Right ventricle myocardium inferior (tissue), 1 donor: ENCODE measurements around the gene BEND5. TPM values are rescaled to one million over a fixed set of nuclear protein-coding genes. Genes with fewer than 3 reads are reported as not detected.

Source experiments
- ATAC-seq: fragments of 200-7000 bp; cut with Tn5 transposase; one replicate; pipeline ENCODE4 v1.9.1; 2020; ENCODE audit warnings: mild to moderate bottlenecking, moderate library complexity
- DNase-seq: peaks from one replicate; pipeline ENCODE4 v3.0.0; 2021; ENCODE audit errors: missing footprints
- intact Hi-C: fragments of 100-400 bp; cut with DNase I; formaldehyde crosslinking; loops from one replicate; pipeline ENCODE4 v1.11.0; 2022
- total RNA-seq: library from RNA; stranded (reverse); fragmentation: NEBNext Ultra II Directional; extraction: Animal tissue kit (Norgen Biotek cat#: 25700); gene quantifications from one replicate; pipeline ENCODE4 v1.2.1, GENCODE V29; 2021
- donor health status: DM: no; HTN: yes; CAD: no; lungs with severe emphysema.

BEND5 gene
- total RNA-seq, 1 donor from 2014 or later, result 4.6 TPM

GRCh38 chr1:48730164-48730910 is 46.4 kb downstream of the BEND5 start:
- intact Hi-C loops, result no loop called here
- DNase-seq (no peak), ATAC-seq (no peak)

- no peak for ATAC-seq
Observed at GRCh38 chr1:48728584-48728983, 48.1 kb downstream of the BEND5 start.

GRCh38 chr1:48726557-48727215 is 50.0 kb downstream of the BEND5 start:
- no peak for DNase-seq
- intact Hi-C loops, result no loop called here
- no peak for ATAC-seq

More at GRCh38 chr1:48728584-48728983, 48.1 kb downstream of the BEND5 start:
- no peak for DNase-seq
- intact Hi-C loops, result no loop called here

- no peak for DNase-seq
- intact Hi-C loops, result no loop called here
- ATAC-seq, result no peak
Observed at GRCh38 chr1:48726139-48726538, 50.6 kb downstream of the BEND5 start.

GRCh38 chr1:48725341-48726046 is 51.2 kb downstream of the BEND5 start:
- DNase-seq, result no peak
- ATAC-seq, result no peak
- intact Hi-C loops, result no loop called here

- no peak for ATAC-seq
- DNase-seq, result no peak
- intact Hi-C loops, result no loop called here
Observed at GRCh38 chr1:48720929-48721328, 55.8 kb downstream of the BEND5 start.

DNA sequence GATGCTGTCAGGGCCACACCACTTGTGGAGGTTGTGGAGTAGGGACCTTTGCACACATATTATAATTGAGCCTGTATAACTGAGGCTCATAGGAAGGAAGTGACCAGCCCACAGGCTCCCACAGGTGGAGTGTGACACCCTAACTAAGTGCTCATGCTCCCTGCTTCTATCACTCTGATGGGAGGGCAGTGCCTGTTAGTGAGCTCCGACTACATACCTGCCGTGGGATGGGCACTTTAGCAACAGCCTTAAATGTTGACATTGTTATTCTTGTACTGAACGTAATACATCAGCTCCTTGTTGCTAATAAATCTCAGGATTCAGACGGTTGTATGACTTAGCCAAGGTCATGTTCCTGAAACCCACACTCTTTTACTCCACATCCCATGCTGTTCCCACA is 58.0 kb downstream of the BEND5 start:
- ATAC-seq, result no peak
- no peak for DNase-seq
- intact Hi-C loops, result no loop called here

DNA sequence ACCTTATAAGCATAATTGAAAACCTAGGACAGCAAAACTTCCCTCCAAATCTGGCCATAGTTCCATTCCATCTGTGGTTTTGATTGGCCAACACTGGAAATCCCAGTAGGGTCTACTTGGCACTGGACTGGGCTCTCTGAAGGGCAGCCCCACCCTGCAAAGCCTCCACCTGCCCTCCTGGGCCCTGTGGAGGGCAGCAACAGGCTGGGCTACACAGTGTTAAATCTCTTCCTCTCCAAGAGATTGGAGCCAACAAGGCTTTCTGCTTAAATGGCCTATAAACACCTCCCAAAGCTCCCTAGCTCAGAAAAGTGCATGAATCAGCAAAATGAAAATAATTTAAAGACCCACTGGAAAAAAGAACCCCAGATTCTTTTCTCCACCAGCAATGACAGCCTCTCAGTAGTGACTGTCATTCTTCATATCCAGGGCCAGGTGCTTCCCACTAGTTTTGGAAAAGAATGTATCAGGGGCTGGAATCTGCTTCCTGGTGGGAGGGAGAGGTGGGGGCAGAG is 58.5 kb downstream of the BEND5 start:
- DNase-seq, result no peak
- no peak for ATAC-seq
- intact Hi-C loops, result no loop called here

DNA sequence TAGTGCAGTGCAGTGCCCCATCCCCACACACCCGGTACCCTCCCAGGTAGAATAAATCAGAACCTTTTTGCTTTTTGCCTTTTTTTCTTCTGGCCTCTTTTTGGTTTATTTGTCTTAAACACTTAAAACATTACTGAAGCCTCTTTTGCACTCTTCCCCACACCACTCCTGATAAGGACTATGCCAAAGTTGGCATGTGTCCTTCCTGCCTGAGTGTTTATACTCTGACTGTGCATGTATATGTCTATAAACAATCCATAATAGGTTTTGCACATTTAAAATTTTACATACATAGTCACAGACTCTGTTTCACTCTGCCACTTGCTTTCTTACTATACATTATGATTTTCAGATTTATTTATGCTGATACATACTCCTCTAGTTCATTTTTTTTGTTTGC is 59.6 kb downstream of the BEND5 start:
- intact Hi-C loops, result no loop called here
- DNase-seq (no peak), ATAC-seq (no peak)

GRCh38 chr1:48715921-48716320 is 60.8 kb downstream of the BEND5 start:
- ATAC-seq (no peak), DNase-seq (no peak)
- intact Hi-C loops, result no loop called here

- intact Hi-C loops, result no loop called here
- DNase-seq (no peak), ATAC-seq (no peak)
Observed at GRCh38 chr1:48710915-48711314, 65.8 kb downstream of the BEND5 start.

DNA sequence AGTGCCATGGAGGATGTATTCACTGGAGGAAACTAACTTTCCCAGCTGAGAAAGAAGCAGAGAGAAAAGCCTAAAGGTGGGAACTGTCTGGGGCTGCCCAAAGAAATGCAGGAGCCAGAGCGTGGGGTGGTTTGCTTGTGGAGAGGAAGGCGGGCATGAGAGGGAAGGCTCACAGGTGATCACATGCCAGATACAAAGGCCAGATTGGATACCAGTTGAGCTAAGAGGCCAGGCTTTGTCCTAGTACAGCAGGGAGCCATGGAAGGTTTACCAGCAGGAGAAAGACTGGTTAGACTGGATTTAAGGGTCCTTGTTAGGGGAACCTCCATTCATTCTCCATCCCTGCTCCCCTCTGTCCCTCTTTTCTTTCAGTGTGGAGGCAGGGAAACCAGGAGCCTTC is 66.4 kb downstream of the BEND5 start:
- ATAC-seq (no peak), DNase-seq (no peak)
- intact Hi-C loops, result no loop called here

DNA sequence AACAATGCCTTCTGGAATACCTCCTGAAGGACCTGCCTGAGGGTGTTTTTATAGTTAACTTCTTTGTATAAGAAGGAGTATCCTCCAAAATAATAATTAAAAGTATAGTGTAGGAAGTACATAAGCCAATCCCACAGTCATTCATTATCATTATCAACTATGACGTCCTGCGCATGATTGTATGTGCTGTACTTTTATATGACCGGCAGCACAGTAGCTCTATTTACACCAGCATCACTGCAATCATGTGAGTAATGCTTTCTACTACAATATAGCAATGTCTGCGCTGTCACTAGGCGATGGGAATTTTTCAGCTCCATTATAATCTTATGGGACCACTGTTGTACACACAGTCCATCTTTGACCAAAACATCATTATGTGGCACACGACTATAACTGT is 72.0 kb downstream of the BEND5 start:
- intact Hi-C loops, result no loop called here

DNA sequence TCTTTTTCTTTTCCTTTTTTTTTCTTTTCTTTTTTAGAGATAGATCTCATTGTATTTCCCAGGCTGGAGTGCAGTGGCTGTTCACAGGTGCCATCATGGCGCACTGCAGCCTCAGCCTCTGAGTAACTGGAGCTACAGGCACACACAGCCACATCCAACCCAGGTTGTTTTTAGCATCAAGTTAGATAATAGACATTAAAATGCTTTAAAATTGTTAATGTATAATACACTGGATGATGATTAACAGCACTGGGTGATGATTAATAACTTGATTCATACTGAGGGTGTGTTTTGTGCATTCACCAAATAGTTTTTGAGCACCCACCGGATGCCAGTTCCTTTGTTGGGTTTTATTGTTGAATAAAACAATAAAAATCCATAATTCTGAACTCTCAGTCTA is 75.2 kb downstream of the BEND5 start:
- intact Hi-C loops, result no loop called here
- DNase-seq (no peak), ATAC-seq (no peak)

More for the DNA sequence above, 72.0 kb downstream of the BEND5 start:
- DNase-seq (no peak), ATAC-seq (no peak)

GRCh38 chr1:48697066-48697707 is 79.5 kb downstream of the BEND5 start:
- no peak for DNase-seq
- ATAC-seq, result no peak
- intact Hi-C loops, result loop anchor here (2.0 kb wide), 1 partner anchor 124 kb away; no protein-coding TSS in a partner anchor

DNA sequence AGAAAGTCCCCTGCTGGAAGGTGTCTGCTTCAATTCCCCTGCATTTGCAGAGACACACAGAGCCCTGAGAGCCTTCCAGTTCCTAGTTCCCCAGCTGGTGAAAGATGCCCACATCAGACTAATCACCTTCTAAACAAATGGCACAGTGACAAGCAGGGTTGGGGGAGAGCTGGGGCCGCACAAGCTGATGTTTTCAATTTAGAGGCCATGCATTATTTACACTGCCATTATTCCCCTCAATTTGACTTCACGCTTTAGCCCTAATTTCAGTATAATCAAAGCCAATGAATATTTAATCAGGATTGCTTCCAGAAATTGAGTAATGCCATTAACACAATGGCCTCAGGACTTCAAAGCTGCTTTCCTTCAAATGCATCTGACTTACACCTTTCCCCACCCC is 81.5 kb downstream of the BEND5 start:
- ATAC-seq, result no peak
- DNase-seq, result no peak
- intact Hi-C loops, result no loop called here

DNA sequence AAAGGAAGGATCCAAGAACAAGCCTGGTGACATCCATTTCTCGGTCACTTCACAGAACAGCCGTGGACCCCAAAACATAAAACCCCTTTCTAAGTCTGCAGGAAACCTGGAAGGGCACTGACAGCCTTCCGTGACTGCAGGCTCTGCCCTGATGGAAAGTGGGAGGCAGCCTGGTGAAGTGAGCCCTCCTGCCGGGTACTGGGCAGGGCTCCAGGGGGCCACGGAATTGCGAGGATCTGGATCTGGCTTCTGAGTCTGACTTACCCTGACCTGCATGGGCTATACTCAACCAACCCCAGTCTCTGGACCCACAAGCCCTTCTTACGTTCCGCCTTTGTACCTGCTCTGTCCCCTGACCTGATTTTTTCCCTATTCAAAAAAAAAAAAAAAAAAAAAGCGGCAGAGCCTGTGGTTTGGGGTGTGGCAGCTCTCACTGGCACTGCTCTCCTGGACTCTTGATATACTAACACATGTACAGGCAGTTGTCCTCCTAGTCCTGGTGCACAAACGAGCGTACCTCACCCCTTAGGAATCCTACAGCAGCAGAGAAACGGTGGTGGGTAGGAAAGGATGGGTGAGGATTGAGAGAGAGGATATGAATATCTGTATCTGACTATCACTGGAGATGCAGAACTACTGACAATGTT is 82.9 kb downstream of the BEND5 start:
- no peak for DNase-seq
- intact Hi-C loops, result no loop called here
- no peak for ATAC-seq

- ATAC-seq (no peak), DNase-seq (no peak)
- intact Hi-C loops, result no loop called here
Observed at GRCh38 chr1:48693180-48693579, 83.5 kb downstream of the BEND5 start.

DNA sequence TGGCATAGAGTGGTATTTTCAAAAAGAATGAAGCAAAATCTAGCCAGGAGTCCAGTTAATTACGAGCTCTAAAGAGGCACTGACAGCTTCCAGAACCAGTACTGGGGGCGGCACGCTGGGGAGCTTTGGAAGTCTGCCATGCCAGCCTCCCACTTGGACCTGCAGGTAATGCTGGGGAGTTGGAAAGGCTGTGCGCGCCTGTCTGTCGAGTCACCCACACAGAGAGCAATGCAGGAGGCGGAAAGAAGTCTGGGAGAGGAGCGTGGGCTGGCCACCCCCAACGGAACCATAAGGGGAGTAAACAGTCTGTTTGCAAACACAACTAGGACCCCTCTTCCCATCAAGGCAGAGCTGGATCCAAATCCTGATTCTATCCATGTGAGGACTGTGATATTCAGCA is 84.5 kb downstream of the BEND5 start:
- ATAC-seq (no peak), DNase-seq (no peak)
- intact Hi-C loops, result no loop called here
